Measurements from ENCODE around the gene SPEN.

Gene SPEN

DNA sequence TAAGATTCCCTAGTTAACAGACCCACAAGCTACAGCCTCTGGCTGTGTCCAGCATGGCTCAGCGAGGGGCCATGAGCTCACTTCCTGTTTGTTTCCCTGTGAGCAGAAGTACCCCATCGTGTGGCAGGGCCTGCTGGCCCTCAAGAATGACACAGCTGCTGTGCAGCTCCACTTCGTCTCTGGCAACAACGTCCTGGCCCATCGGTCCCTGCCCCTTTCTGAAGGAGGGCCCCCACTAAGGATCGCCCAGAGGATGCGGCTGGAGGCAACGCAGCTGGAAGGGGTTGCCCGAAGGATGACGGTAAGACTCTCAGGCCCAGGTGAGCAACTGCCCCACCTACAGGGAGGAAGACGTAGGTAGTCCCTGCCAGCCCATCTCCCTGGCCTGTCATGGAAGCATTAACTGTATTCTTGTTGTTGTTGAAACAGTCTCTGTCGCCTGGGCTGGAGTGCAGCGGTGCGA is 90.2 kb downstream of the SPEN start:
- DNase-seq = no peak

DNA sequence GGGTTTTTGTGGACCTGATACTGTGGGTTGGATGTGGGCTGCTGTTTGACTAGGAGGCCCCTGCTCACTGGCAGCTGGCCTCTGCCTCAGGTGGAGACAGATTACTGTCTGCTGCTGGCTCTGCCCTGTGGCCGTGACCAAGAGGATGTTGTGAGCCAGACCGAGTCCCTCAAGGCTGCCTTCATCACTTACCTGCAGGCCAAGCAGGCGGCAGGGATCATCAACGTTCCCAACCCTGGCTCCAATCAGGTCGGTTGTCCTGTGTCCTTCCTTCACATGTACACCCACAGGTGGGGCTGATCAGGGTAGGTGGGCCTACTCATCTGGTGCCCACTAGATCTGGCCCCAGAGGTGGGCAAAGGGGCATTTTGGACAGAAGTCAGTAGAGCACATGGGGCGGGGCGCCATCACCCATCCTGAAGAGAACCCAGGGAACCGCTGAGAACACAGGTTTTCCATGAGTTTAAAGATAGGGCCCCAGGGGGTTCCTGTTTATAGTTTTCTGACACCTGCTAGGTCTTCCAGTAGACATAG is 91.2 kb downstream of the SPEN start:
- DNase-seq = no peak

DNA sequence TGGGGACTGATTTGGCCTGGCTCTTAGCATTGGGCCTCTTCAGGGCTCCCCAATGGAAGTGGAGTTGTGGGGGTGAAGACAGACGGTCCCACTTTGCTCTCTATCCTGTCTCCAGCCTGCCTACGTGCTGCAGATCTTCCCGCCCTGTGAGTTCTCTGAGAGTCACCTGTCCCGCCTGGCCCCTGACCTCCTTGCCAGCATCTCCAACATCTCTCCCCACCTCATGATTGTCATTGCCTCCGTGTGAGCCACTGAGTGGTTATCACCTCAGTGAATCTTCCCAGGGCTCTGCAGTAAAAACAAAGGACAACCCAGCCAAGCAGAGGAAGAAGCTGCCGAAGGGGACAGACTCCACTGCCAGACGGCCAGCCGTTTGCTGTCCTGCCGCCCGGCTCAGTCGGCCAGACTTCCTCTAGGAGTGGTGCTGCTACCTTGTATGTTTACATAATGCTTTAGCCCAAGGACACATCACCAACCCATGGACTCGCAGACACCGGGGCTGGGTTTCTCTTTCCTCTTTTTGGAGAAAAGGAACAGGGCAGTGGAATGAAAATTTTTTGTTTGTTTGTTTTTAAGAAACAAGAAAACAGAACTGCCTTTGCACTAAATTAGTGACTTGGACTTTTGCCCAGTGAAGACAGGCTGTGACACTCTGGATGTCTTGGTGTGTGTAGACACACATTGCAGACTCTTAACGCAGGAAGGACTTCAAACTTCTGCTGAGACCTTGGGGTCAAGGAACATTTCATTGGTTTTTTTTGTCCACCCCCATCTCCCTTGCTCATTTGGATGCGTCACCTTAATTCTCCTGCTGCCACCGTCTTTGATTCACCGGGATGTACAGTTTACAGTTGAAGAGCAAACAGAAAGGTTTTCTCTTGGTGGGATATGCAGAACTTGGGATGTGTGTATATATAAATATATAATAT is 91.9 kb downstream of the SPEN start:
- DNase-seq = no peak

DNA sequence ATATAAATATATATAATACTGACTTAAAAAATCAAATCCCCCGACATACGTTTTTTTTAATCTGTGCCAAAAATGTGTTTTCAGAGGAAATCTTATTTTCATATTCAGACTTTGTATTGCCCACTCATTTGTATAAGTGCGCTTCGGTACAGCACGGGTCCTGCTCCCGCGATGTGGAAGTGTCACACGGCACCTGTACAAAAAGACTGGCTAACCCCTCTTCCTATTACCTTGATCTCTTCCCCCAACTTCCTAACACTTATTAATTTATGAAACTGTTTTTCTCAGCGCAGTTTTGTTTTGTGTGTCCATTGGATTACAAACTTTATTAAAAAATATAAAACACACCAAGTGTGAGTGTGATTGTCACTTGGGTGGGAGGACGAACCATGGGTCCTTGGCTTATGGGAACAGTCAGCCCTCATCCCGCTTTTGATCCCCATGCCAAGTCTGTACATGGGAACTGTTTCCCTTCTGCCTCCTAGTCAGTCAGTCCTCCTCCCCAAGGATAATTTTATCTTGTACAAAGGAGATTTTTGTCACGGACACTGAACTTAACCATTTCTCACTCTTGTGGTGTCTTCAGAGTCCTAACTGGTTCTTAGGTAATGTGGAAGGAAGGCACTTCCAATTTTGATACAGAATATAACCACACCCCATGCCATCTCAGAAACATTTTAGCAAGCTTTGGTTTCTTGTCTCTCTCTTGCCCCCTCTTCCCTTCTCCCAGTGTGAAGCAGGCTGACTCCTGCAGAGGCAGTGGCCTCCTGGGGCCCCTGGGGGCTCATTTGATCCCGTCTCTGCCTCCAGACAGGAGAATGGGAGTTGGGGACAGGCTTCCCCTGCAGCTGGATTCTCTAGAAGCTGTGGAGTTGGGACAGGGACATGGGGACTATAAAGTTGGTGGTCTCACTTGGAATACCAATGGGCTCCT is 92.9 kb downstream of the SPEN start:
- DNase-seq = no peak

DNA sequence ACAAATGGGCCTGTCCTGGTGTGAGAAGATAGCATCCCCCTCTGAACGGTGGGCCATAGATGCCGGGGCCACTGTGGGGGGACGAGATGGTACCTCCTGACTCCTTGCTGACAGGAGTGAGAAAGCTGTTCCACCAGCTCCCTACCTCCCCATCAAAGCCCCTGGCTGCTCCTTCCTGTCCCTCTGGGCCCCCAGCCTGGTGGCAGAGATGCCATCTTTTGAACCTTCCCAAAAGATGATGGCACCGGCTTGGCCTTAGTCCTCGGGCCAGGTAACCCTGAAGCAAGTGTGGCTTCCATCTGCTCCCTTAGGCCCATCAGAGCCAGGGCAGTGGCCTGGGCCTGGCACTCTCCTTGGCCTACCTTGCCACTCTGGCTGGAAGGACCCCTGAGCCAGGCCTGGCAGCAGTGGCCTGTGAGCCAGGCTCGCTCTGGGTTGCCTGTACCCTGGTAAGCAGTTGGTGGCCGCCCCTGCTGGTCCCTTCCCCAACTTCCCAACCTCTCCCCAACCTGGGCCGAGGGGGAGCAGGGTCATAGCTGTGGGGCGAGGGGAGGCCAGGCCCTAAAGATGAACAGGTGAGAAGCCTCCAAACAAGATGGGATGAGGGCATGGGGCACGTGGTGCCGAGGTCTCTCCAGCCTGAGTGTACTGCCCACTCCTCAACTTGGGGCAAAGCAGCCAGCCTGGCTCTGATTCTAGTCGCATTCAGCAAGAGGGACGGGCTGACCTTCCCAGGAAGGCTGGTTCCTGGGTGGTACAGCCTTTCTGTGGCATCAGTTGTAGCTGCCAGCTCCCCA is 93.7 kb downstream of the SPEN start:
- DNase-seq = no peak

- no peak for DNase-seq
These were observed 94.6 kb downstream of the SPEN start for GRCh38 chr1:15941899-15942660.

GRCh38 chr1:15942661-15943327 is 95.3 kb downstream of the SPEN start:
- DNase-seq = no peak

- DNase-seq = no peak
These were observed 96.0 kb downstream of the SPEN start for GRCh38 chr1:15943328-15943991.

DNA sequence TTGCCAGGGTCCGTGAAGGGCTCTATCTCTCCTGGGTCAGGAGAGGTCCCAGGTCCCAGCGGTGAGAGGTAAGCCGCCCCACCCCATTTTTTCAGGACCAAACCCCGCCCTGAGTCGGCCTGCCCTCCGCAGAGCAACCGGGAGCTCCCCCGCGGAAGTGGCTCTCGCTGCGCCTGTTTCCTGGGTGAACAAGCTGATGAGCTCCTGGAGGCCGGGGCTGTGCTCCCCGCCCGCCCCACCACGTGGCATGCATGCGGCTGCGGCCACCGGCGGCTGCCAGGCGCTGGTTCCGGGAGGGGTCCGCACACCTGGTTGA is 96.4 kb downstream of the SPEN start:
- no peak for DNase-seq

GRCh38 chr1:15944308-15945010 is 97.0 kb downstream of the SPEN start:
- no peak for DNase-seq

GRCh38 chr1:15945011-15945831 is 97.7 kb downstream of the SPEN start:
- no peak for DNase-seq

GRCh38 chr1:15945832-15946448 is 98.4 kb downstream of the SPEN start:
- no peak for DNase-seq

DNA sequence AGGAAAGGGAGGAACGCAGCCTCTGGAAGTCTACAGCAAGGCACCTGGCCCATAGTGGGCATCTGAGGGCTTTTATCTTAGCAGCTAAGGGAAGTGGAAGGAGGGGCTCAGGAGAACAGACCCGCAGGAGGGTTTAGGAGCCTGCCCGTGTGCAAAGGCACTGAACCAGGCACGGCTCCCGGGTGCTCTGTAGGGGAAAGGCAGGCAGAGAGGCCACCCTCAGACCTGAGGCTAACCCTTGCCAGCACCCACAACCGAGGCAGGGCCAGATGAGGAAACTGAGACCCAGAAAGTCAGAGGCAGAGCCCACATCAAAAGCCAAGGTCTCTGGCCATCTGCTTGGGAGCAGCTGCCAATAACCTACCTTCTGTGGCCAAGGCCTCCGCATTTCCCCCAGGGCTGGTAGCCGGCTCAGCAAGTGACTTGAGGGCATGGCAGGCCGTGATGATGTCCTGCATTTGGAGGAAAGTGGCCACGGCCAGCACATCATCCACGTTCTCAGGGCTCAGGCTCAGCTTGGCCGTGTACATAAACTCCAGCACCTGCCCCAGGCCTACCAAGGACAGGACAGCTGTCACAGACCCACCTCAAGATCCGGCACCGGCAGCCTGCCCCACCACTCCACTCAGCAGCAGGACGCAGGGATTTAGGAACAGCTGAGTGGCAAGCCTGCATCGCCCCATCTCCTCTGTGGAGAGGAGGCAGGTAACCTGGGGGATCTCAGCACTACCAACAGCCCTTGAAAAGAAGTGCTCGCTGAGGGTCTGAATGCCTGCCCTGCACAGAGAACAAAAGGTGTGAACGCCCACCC is 99.3 kb downstream of the SPEN start:
- DNase-seq = no peak

GRCh38 chr1:15947382-15948090 is 100.0 kb downstream of the SPEN start:
- DNase-seq = no peak

DNA sequence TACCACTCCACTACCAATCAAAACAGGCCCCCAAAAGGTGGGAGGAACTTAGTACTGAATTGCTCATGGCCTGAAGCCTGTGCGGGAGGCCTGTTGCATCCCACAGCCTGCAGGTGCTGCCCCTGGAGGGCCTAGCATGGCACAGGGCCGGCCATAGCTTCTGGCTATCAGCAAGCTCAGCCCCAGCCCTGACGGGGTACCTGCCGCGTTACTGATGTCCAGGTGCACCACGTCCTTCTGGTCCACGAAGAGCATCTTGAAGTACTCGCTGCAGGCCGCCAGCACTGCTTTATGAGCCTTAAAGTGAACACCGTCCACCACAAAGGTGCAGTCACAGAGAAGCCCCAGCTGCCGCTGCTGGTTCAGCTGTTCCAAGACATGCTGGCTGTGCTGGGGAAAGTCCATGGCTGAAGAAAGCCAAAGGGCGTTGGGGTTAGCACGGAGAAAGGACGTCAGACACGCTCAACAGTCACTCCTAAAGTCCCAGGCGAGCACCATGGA is 100.6 kb downstream of the SPEN start:
- DNase-seq = no peak

- no peak for DNase-seq
These were observed 101.3 kb downstream of the SPEN start for GRCh38 chr1:15948595-15949452.

Data from NCI-H1092 (cell line).